Epithelial cell of proximal tubule (primary cell): Measurements from ENCODE around the gene ZNF609. TPM values are rescaled to one million over a fixed set of nuclear protein-coding genes. Genes with fewer than 3 reads are reported as not detected.

Experiments
- DNase-seq: peaks from one replicate; pipeline ENCODE4 v3.0.0-alpha.2; 2011; ENCODE audit warnings: low read depth
- H3K4me3 ChIP-seq: 2 replicates; pipeline ENCODE4 v1.5.1; 2011; ENCODE audit warnings: low read depth, mild to moderate bottlenecking, low read length
- CTCF ChIP-seq: conservative IDR thresholded peaks from 2 replicates; pipeline ENCODE4 v1.5.1; 2012; ENCODE audit warnings: low read depth, mild to moderate bottlenecking, low read length
- total RNA-seq: library from RNA; depleted of rRNA; stranded (reverse); fragments of >200 nt; gene quantifications from 2 replicates; pipeline ENCODE4 v1.2.3, GENCODE V29; 2015

The ZNF609 gene
- total RNA-seq, 1 donor from 2014 or later, result 11.0 TPM

- no peak for TF ChIP-seq CTCF
- no peak overlapping the region for H3K4me3 ChIP-seq
- no peak for DNase-seq
Observed at GRCh38 chr15:64685230-64685888, 225.0 kb downstream of the ZNF609 start.

GRCh38 chr15:64686130-64686735, 225.9 kb downstream of the ZNF609 start:
- peak; percentile 86 for TF ChIP-seq CTCF
- DNase-seq, result no peak
- no peak overlapping the region for H3K4me3 ChIP-seq

- no peak for TF ChIP-seq CTCF
- no peak for DNase-seq
- no peak overlapping the region for H3K4me3 ChIP-seq
Observed at GRCh38 chr15:64687172-64687571, 226.8 kb downstream of the ZNF609 start.

GRCh38 chr15:64687688-64688087, 227.3 kb downstream of the ZNF609 start:
- H3K4me3 ChIP-seq, result no peak overlapping the region
- DNase-seq, result no peak
- TF ChIP-seq CTCF, result no peak

- H3K4me3 ChIP-seq, result no peak overlapping the region
- DNase-seq, result no peak
- TF ChIP-seq CTCF, result no peak
Observed at GRCh38 chr15:64688770-64689169, 228.4 kb downstream of the ZNF609 start.

GRCh38 chr15:64690008-64690407, 229.6 kb downstream of the ZNF609 start:
- TF ChIP-seq CTCF, result no peak
- no peak for DNase-seq
- H3K4me3 ChIP-seq, result no peak overlapping the region
